Bronchial epithelial cell (primary cell): Measurements from ENCODE around the gene MAPKAPK2. TPM values are rescaled to one million over a fixed set of nuclear protein-coding genes. Genes with fewer than 3 reads are reported as not detected.
"Not testable (repeated sequence)": the region's sequence is repeated elsewhere in the genome, so short reads cannot be mapped to it uniquely, and the experiment has no call there.

Source experiments
- DNase-seq: peaks from one replicate; pipeline ENCODE4 v3.0.0-alpha.2; 2010; ENCODE audit warnings: low read depth
- FAIRE-seq: peaks from 2 replicates; lab custom pipeline; 2011; peaks lifted over from hg19 to GRCh38; lab: Jason Lieb, UNC
- H3K27me3 ChIP-seq: 2 replicates; pipeline ENCODE4 v1.5.1; 2011; ENCODE audit warnings: low read length; ENCODE audit not compliant: control insufficient read depth, insufficient read depth
- H3K36me3 ChIP-seq: 2 replicates; pipeline ENCODE4 v1.5.1; 2011; ENCODE audit warnings: low read length; ENCODE audit not compliant: control insufficient read depth, insufficient read depth
- H3K4me3 ChIP-seq: 2 replicates; pipeline ENCODE4 v1.5.1; 2011; ENCODE audit warnings: mild to moderate bottlenecking, low read depth, low read length, control low read depth
- CTCF ChIP-seq: IDR thresholded peaks from 2 replicates; pipeline ENCODE4 v1.5.1; 2011; ENCODE audit warnings: mild to moderate bottlenecking, moderate library complexity, low read length, control low read depth, inconsistent platforms; ENCODE audit not compliant: insufficient read depth, severe bottlenecking
- total RNA-seq: library from RNA; depleted of rRNA; stranded (reverse); fragments of >200 nt; gene quantifications from 2 replicates; pipeline ENCODE4 v1.2.1, GENCODE V29; 2014

The MAPKAPK2 gene
- total RNA-seq = 23.2 and 33.2 TPM in 2 replicates

GRCh38 chr1:206684478-206685333 is at the start of gene MAPKAPK2:
Gene MAPKAPK2 (plus strand): TSS chr1:206684905. CDS start chr1:206685230, 325 bp downstream.
- TF ChIP-seq CTCF = no peak
- H3K36me3 ChIP-seq = no peaks in the 10 kb centered on the region
- FAIRE-seq = no peak
- H3K27me3 ChIP-seq = no peaks in the 10 kb centered on the region
- peak within 1 kb of the TSS; percentile 64 for H3K4me3 ChIP-seq
- DNase-seq = no peak

GRCh38 chr1:206635080-206635977 is 49.4 kb upstream of the MAPKAPK2 start, which contains the start of gene DYRK3:
Gene DYRK3 (plus strand): TSS chr1:206635536. CDS start chr1:206635704, 168 bp downstream.
- Histone ChIP-seq H3K4me3 (peak within 1 kb of the TSS; percentile 96), H3K27me3 (no peaks in the 10 kb centered on the region), H3K36me3 (no peaks in the 10 kb centered on the region)
- DNase-seq (peak; percentile 81), FAIRE-seq (no peak)
- TF ChIP-seq CTCF = peak; percentile 14

GRCh38 chr1:206635978-206636345 is 48.7 kb upstream of the MAPKAPK2 start:
- no peak for FAIRE-seq
- no peak for TF ChIP-seq CTCF
- Histone ChIP-seq H3K27me3 (no peaks in the 10 kb centered on the region), H3K4me3 (peak overlapping the region; percentile 96), H3K36me3 (no peaks in the 10 kb centered on the region)
- no peak for DNase-seq

- Histone ChIP-seq H3K4me3 (no peak overlapping the region), H3K27me3 (no peaks in the 10 kb centered on the region), H3K36me3 (no peaks in the 10 kb centered on the region)
- FAIRE-seq (no peak), DNase-seq (no peak)
- no peak for TF ChIP-seq CTCF
Measured at GRCh38 chr1:206636671-206637070, 48.0 kb upstream of the MAPKAPK2 start.

- DNase-seq = no peak
- no peaks in the 10 kb centered on the region for H3K27me3 ChIP-seq
- no peak for FAIRE-seq
- no peaks in the 10 kb centered on the region for H3K36me3 ChIP-seq
- H3K4me3 ChIP-seq = no peak overlapping the region
- no peak for TF ChIP-seq CTCF
Measured at GRCh38 chr1:206637605-206638004, 47.1 kb upstream of the MAPKAPK2 start.

GRCh38 chr1:206642074-206642473 is 42.6 kb upstream of the MAPKAPK2 start:
- not testable (repeated sequence) for H3K4me3 ChIP-seq, H3K36me3 ChIP-seq, DNase-seq, H3K27me3 ChIP-seq, FAIRE-seq
